Upper lobe of left lung (tissue), 6 donors: Measurements from ENCODE around the gene RIMBP2. TPM values are rescaled to one million over a fixed set of nuclear protein-coding genes. Genes with fewer than 3 reads are reported as not detected.

ENCODE experiments used
- ATAC-seq, 2 donors: fragments of 200-7000 bp; cut with Tn5 transposase; one replicate each; pipeline ENCODE4 v1.9.1; 2022; ENCODE audit warnings: mild to moderate bottlenecking in 2 of 2, moderate library complexity in 2 of 2; ENCODE audit not compliant: low FRiP score in 2 of 2
- DNase-seq, 2 donors: peaks; one replicate each; pipeline ENCODE4 v3.0.0-alpha.2; 2019 to 2020
- H3K27ac ChIP-seq, 4 donors: fragments of 200-600 bp; sonication (generic); one replicate each; pipeline ENCODE4 v1.5.1; 2016 to 2019
- H3K27me3 ChIP-seq, 4 donors: fragments of 200-600 bp; sonication (generic); one replicate each; pipeline ENCODE4 v1.5.1; 2017 to 2019
- H3K36me3 ChIP-seq, 4 donors: fragments of 200-600 bp; sonication (generic); one replicate each; pipeline ENCODE4 v1.5.1; 2016 to 2019
- H3K4me1 ChIP-seq, 4 donors: fragments of 200-600 bp; sonication (generic); one replicate each; pipeline ENCODE4 v1.5.1; 2018 to 2019
- H3K4me3 ChIP-seq, 4 donors: fragments of 200-600 bp; sonication (generic); one replicate each; pipeline ENCODE4 v1.5.1; 2017 to 2019; ENCODE audit warnings: mild to moderate bottlenecking in 2 of 4, moderate library complexity in 1 of 4
- H3K9me3 ChIP-seq, 4 donors: fragments of 200-600 bp; sonication (generic); one replicate each; pipeline ENCODE4 v1.5.1; 2018 to 2019
- CTCF ChIP-seq, 6 experiments: fragments of 450-650 bp in 4 of 6; fragments of 200-600 bp in 2 of 6; sonication (generic) in 2 of 6; IDR thresholded peaks; one replicate each; pipeline ENCODE4 v1.5.1; 2016 to 2019; ENCODE audit warnings: antibody characterized with exemption in 6 of 6
- EP300 ChIP-seq, 4 donors: sonication (generic); formaldehyde crosslinking; IDR thresholded peaks; one replicate each; pipeline ENCODE4 v1.5.1; 2017; ENCODE audit warnings: antibody characterized with exemption in 4 of 4, control low read depth in 2 of 4
- POLR2A ChIP-seq, 4 donors: fragments of 450-650 bp; IDR thresholded peaks; one replicate each; pipeline ENCODE4 v1.5.1; 2016 to 2017; ENCODE audit warnings: antibody characterized with exemption in 4 of 4, mild to moderate bottlenecking in 2 of 4
- POLR2AphosphoS5 ChIP-seq, 2 donors: sonication (generic); formaldehyde crosslinking; IDR thresholded peaks; one replicate each; pipeline ENCODE4 v1.5.1; 2017; ENCODE audit warnings: antibody characterized with exemption in 2 of 2
- WGBS, 2 donors: methylation state at CpG; one replicate each; pipeline ENCODE4 v1.1.5; 2017 to 2018; 5-methylcytosine and 5-hydroxymethylcytosine counted together
- total RNA-seq, 6 donors: library from RNA; depleted of rRNA in 4 of 6; stranded (reverse); fragments of >200 nt in 4 of 6; gene quantifications; one replicate each; pipeline versions ENCODE4 v1.1.0 to v1.2.1, GENCODE V29; 2016 to 2021
- donor health status: DM: no; HTN: no; CAD: no; lungs with moderate emphysema.
- donor health status: DM: no; HTN: yes; CAD: no; lungs with severe emphysema.

Gene RIMBP2
- total RNA-seq, 6 donors from 2014 or later: 0.23 to 3.9 (median 0.44) TPM; not detected in 1

- Histone ChIP-seq H3K4me1 (no peaks in the 10 kb centered on the region), H3K4me3 (no peak overlapping the region), H3K36me3 (no peaks in the 10 kb centered on the region), H3K27me3 (no peaks in the 10 kb centered on the region), H3K9me3 (no peaks in the 10 kb centered on the region), H3K27ac (no peak overlapping the region)
- TF ChIP-seq POLR2AphosphoS5 (IDR thresholded peaks at IDR 0.05): no peak
- TF ChIP-seq EP300 (IDR thresholded peaks at IDR 0.05): no peak
- no peak for TF ChIP-seq CTCF (IDR thresholded peaks at IDR 0.05)
- no peak for TF ChIP-seq POLR2A (IDR thresholded peaks at IDR 0.05)
- WGBS, 2 donors: 88 to 91% methylated on average over 17 to 18 of the region's 18 CpGs
- no peak for DNase-seq
- no peak for ATAC-seq
Observed at GRCh38 chr12:130413909-130414308, 302.2 kb downstream of the RIMBP2 start.

- Histone ChIP-seq H3K9me3 (no peaks in the 10 kb centered on the region), H3K4me3 (no peak overlapping the region), H3K36me3 (no peaks in the 10 kb centered on the region), H3K27me3 (no peaks in the 10 kb centered on the region), H3K4me1 (no peaks in the 10 kb centered on the region), H3K27ac (no peak overlapping the region)
- ATAC-seq (no peak), DNase-seq (no peak)
- WGBS, 2 donors: 83 to 94% methylated on average over 7 to 8 of the region's 8 CpGs
- TF ChIP-seq POLR2A (IDR thresholded peaks at IDR 0.05) (no peak), POLR2AphosphoS5 (IDR thresholded peaks at IDR 0.05) (no peak), EP300 (IDR thresholded peaks at IDR 0.05) (no peak)
Observed at GRCh38 chr12:130412384-130412783, 303.7 kb downstream of the RIMBP2 start.

- Histone ChIP-seq H3K27ac (no peak overlapping the region), H3K4me1 (no peaks in the 10 kb centered on the region), H3K36me3 (no peaks in the 10 kb centered on the region), H3K27me3 (no peaks in the 10 kb centered on the region), H3K4me3 (no peak overlapping the region), H3K9me3 (no peaks in the 10 kb centered on the region)
- ATAC-seq (no peak), DNase-seq (no peak)
- TF ChIP-seq POLR2AphosphoS5 (IDR thresholded peaks at IDR 0.05) (no peak), EP300 (IDR thresholded peaks at IDR 0.05) (no peak), CTCF (IDR thresholded peaks at IDR 0.05) (no peak), POLR2A (IDR thresholded peaks at IDR 0.05) (no peak)
- 60 to 82% methylated on average over 7 of the region's 7 CpGs for WGBS, 2 donors
Observed at GRCh38 chr12:130405332-130405731, 310.8 kb downstream of the RIMBP2 start.

- Histone ChIP-seq H3K27me3 (no peaks in the 10 kb centered on the region), H3K4me3 (no peak overlapping the region), H3K4me1 (no peaks in the 10 kb centered on the region), H3K36me3 (no peaks in the 10 kb centered on the region), H3K27ac (no peak overlapping the region), H3K9me3 (no peaks in the 10 kb centered on the region)
- TF ChIP-seq CTCF (IDR thresholded peaks at IDR 0.05) (no peak), EP300 (IDR thresholded peaks at IDR 0.05) (no peak), POLR2AphosphoS5 (IDR thresholded peaks at IDR 0.05) (no peak), POLR2A (IDR thresholded peaks at IDR 0.05) (no peak)
- DNase-seq (no peak), ATAC-seq (no peak)
- 79% methylated on average over 5 to 6 of the region's 6 CpGs for WGBS, 2 donors
Observed at GRCh38 chr12:130401703-130402102, 314.4 kb downstream of the RIMBP2 start.

- H3K27ac ChIP-seq: no peak overlapping the region
- ATAC-seq (peak in 1 of 2 donors; percentile 77), DNase-seq (peak in 1 of 2 donors; percentile 56)
- H3K4me1 ChIP-seq: no peaks in the 10 kb centered on the region
- no peak for TF ChIP-seq CTCF (IDR thresholded peaks at IDR 0.05)
- no peak for TF ChIP-seq POLR2A (IDR thresholded peaks at IDR 0.05)
- TF ChIP-seq POLR2AphosphoS5 (IDR thresholded peaks at IDR 0.05): peak in 1 of 2 donors; percentile 6
- peak in 1 of 4 donors; percentile 29 for TF ChIP-seq EP300 (IDR thresholded peaks at IDR 0.05)
- no peak overlapping the region for H3K4me3 ChIP-seq
- no peaks in the 10 kb centered on the region for H3K36me3 ChIP-seq
- no peaks in the 10 kb centered on the region for H3K27me3 ChIP-seq
- no peaks in the 10 kb centered on the region for H3K9me3 ChIP-seq
- 63 to 68% methylated on average over 12 of the region's 12 CpGs for WGBS, 2 donors
Observed at GRCh38 chr12:130398100-130398848, 317.8 kb downstream of the RIMBP2 start.
